GM18909 (cell line): Measurements from ENCODE around the gene LRRTM4.

Experiments
- ATAC-seq: cut with Tn5 transposase; IDR thresholded peaks from one replicate; pipeline ENCODE4 v1.9.1; 2021; ENCODE audit warnings: mild to moderate bottlenecking; ENCODE audit not compliant: unreplicated experiment, poor library complexity

LRRTM4 gene

GRCh38 chr2:77521931-77522470 lies at the start of gene LRRTM4:
Gene LRRTM4 (minus strand): TSS chr2:77522376.
- ATAC-seq = no peak

DNA sequence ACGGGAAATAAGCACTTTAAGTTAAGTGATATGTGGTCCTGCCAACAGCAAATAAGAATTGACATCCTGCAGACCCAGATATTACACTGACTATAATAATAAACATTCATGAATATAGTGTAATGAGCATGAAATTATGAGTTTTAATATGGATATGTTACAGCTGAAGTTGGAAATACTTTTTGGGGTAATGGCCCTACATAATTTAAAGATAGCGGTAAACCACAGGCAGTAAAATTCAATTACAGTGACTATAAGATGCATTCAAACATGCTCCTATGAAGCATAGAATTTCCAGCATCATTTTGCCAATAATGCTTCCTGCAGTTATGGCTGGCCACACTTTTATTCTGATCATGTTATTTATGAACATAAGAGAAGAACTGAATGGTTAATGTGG lies 49.4 kb upstream of the LRRTM4 start:
- ATAC-seq = no peak

DNA sequence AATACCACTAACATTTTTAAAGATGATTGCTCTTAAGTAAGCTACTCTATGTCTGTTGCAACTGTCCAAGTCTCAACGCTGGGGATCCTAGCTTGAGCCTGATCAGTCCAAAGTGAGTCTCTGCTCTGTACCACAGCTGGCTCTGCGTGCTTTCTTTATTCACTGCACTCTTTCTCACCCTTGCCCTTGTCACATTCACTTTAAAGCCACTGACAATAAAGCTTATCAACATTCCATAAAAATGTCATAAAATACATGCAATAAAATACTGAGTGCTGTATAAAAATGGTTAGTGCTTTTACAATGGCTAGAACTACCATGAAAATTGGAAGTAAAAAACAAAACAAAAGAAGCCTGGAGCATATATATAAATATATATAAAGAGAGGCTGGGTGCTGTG lies 45.5 kb upstream of the LRRTM4 start:
- ATAC-seq = no peak

GRCh38 chr2:77566582-77566981 lies 44.4 kb upstream of the LRRTM4 start:
- ATAC-seq = no peak

DNA sequence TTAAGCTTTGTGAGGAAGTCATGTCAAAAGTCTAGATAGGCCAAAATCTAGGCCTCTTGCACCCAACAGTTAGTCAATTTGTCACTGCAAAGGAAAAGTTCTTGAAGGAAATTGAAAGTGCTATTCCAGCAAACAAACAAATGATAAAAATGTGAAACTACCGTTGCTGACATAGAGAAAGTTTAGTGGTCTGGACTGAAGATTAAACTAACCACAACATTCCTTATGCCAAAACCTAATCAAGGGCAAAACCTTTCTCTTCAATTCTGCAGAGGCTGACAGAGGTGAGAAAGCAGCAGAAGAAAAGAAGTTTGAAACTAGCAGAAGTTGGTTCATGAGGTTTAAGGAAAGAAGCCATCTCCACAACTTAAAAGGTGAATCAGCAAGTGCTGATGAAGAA lies 44.0 kb upstream of the LRRTM4 start:
- ATAC-seq = no peak

- ATAC-seq = no peak
These were observed 30.8 kb upstream of the LRRTM4 start for GRCh38 chr2:77552956-77553355.

GRCh38 chr2:77538031-77538430 lies 15.9 kb upstream of the LRRTM4 start:
- no peak for ATAC-seq

GRCh38 chr2:77522888-77523287 lies 712 bp upstream of the LRRTM4 start:
- ATAC-seq = no peak

GRCh38 chr2:77521548-77521891 lies 656 bp downstream of the LRRTM4 start:
- ATAC-seq = no peak

DNA sequence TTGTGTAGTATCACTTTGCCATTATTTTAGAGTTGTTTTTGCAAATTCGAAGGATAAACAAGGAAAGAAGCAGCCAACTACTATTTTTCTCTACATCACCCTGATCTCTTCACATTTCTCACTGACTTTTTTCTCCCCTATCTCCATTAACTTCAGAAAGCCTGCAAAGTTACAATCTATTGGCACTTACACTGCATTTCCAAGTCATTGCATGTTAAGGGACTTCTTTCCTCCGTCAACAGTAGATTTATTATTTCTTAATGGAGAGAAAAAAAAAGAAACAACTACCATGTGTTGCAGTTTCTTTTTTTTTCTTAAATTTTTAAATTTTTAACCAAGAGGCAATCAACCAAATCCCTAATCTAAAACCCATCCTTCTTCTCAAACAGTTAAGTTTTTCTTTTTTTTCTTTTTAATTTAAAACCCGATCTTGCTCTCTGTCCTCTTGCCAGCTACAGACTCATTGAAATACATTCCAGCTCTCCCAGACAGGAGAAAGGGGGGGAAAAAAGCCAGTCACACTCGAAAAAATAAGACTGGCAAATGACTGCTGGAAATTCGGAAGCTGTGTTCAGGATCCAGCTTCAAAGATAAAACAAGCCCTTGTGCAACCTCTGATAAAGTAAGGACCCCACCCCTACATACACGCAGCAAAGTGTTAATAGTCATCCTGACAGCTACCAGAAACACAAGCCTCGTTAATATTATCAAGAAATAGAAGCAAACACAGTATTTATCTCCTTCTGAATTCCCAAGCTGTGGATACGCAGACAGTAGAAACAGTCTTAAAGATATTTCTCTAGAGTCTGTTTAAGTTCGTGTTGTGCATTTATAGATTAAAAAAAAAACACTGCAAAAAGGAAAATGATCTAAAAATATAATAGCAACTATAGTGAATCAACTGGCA lies 1.3 kb downstream of the LRRTM4 start:
- ATAC-seq = no peak

DNA sequence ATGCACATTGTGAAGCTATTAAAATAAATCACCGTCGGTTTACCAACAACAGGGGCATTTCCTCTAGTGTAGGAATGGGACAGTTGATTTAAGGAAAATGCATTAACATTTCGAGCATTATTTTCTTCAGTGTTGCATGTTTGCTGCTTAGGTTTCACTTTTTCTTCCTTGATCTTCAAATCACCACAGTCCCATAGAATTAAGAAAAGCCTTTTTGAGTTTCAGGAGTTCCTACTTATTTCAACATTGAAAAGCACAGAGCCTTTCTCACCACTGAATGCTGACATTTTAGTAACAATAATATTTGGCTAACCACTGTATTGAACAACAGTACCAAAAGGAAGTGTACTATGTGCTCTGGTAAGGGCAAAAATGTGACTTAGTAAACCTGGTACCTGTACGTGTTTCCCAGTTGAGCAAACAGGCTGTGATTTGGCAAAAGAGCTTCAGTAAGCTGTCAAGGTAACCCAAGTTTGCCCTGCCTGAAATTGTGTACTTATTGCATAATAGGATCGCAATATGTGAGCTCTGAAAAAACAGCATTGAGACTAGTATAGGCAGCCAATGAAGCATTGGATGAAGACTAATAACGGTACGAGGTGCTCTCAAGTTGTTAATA lies 2.2 kb downstream of the LRRTM4 start:
- no peak for ATAC-seq

DNA sequence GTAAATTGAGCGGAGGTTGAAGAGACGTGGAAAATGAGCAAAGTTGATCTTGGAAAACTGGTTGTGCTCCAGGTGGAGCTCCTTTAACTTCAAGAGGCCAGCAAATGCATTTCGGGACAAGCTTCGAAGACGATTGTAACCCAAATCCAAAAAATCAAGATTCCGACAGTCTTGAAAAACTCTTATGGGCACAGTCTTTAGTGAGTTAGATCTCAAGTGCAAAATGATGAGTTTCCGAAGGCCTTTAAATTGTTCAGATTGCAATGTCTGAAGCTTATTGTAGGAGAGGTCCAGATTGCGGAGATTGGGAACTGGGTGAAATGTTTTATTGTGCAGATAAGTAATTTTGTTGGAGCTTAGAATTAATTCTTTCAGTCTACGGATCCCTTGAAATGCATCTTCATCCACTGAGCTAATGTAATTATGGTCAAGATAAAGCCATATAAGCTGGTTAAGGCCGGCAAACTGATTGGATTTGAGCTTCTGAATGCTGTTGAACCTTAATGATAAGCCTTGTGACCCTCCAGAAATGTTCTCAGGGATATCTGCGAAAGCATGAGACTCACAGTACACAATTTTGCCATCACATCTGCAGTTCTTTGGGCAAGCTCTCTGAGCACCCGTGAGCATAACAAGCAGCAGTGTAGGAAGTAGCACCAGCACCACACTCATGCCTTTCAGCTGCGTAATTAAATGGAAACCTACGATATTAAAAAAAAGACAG lies 2.9 kb downstream of the LRRTM4 start:
- ATAC-seq = no peak

- ATAC-seq = no peak
These were observed 3.9 kb downstream of the LRRTM4 start for GRCh38 chr2:77518311-77518710.

DNA sequence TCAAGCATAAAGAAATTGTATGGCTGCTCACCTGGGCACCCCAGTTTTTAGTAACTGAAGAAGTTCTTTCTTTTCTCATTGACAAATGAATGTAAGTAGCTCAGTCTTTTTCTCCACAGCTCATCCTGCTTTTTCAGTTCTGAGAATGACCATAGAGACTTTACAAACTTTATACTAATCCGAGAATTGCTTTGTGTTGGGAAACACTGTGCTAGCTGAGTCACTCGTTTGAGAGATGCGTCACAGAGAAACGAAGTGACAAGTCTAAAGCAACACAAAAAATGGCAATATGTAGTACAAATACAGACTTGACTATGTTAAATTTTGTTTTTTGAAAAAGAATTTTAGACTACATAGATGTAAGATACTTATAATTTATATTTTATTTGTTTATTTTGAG lies 9.0 kb downstream of the LRRTM4 start:
- no peak for ATAC-seq

DNA sequence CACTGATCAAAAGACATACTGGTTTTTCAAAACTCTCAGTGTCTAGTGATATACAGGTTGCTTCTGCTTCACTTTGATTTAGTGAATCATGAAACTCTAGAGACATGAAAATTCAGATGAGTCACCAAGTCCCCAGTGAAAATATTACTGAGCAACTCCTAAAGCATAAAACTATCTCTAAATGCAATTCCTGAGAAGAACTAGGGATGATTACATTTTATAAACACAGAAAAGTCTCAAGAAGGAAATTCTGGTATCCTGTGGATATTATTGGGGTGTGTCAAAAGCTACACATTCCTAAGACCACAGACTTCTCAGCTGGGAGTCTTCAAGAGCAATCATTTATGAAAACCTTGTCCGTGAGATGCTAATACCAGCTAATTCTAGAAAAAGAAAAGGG lies 9.7 kb downstream of the LRRTM4 start:
- ATAC-seq = no peak

- no peak for ATAC-seq
These were observed 13.7 kb downstream of the LRRTM4 start for GRCh38 chr2:77508511-77508910.

- ATAC-seq = no peak
These were observed 14.5 kb downstream of the LRRTM4 start for GRCh38 chr2:77507657-77508056.

DNA sequence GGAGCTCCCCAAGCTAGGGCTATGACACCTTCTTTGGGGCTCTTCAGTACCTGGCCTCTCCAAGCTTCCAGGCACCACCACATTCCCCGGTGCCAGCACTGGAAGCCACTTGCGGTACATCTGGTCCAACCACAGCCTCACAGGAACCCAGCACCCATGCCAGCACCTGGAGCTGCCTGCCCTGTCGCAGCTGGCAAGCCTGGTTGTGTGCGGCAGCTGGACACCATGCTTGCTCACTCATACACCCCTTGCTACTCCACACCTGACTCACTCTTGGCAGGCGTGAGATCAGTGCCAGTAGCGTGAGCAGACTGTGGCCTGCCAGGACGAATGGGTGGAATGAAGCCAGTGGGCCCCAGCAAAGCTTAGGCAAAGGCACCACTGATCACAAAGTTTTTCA lies 34.0 kb downstream of the LRRTM4 start:
- no peak for ATAC-seq

DNA sequence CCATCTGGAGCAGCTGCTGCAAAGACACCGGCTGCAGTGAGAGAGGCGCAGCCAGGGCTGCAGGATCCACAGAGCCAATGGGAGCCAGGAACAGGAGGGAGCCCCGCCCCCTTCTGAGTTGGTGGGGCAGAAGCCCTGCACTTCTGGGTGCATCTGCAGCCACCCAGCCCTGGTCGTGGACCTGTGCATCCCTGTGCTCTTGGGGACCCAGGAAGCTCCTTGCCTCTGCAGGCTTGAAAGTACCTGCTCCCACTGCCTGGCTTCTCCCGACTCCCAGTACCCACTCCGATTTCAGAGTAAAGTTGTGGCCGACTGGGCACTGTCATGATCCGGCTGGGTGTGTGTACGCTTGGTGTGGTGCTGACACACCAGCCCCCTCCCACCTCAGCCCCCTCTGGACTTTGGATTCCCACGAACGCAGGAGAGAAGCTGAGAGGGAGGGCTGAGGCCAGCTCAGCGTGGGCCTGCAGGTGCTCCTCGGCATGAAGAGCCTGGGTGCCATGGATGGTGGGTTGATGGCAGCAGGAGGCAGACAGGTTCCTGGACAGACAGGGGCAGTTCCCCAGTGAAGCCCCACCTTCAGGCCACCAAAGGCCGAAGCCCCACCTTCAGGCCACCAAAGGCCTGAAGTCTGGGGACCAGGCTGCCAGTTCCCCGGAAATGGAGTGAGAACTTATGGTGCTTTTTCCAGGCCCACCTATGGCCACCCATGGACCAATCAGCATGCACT lies 34.9 kb downstream of the LRRTM4 start:
- no peak for ATAC-seq

DNA sequence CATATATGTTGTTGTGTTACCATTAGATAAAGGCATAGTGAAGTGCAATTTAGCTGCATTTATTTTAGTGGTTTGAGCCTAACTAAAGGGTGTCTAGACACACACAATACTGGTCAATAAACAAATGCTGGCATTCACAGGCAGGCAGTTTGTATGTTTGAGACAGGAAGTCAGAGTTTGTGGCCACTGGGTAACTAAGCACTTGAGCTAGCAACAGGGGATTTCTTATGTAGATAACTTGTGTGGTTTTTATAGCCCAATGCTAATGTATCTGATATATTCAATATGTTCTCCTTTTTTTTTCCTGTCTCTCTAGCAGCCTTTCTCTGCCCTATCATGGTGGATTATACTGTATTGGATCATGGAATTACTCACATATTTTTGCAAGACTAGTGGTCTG lies 38.1 kb downstream of the LRRTM4 start:
- ATAC-seq = no peak
